Measurements from ENCODE around the gene CEP85L. TPM values are rescaled to one million over a fixed set of nuclear protein-coding genes. Genes with fewer than 3 reads are reported as not detected.

CEP85L gene
- total RNA-seq = 3.0 TPM

DNA sequence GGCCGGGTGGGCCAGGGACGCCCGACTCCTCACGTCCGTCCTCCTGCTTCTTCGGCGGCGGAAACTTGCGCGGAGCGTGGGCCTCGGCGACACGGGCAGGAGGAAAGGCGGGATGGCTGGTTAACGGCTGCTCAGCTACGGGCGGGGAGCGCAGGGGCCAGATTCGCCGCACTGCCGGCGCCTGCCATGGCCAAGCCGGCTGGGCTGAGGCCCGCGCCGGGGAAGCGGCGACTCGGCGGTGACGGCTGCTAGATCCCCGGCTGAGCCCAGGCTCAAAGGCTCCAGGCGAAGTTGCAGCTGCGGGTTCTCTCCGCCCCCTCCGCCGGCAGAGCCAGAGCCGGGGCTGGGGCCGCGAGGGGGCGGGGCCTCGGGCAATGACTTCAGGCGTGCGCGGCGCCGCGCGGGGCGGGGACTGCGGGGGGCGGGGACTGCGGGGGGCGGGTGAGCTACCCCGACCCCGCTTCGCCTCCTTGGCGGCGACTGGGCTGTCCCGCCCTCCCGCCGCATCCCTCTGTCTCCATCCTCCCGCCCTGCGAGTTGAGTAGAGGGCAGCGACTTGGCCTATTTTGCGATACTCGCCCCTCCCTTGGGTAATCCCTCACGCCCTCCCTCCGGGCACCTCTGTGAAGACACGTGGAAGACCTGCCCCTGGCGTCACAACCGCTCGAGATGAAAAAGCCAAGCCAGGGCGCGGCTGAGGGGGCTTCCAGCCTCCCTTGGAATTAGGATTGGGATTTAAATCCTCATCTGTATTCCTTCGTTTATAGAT, at the start of gene CEP85L:
CEP85L (minus strand) TSS at position 310 of the 769 bp plus-strand sequence. CDS start 322 bp downstream, outside the sequence.
- ATAC-seq = peak; percentile 96
- peak; percentile 92 for DNase-seq (ENCODE audit: low spot score)

DNA sequence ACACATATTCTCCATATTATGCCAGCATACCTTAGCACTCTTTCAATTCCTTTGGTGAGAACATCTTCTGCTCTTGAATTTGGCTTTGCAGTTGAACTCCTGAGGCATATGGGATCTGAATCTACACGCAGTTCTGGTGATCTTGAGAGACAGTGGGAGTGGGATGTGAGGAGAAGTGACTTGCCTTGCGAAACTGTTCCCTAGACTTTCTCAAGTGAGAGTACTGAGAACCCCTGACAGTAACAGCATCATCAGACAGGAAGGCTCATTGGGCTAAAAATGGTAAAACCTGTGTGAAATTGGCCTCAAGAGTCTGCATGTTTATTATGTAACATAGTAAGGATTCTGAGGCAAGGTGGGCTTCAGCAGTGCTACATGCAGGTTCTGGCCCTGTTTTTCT, 49.1 kb upstream of the CEP85L start:
- ATAC-seq = no peak
- DNase-seq (ENCODE audit: low spot score) = no peak

DNA sequence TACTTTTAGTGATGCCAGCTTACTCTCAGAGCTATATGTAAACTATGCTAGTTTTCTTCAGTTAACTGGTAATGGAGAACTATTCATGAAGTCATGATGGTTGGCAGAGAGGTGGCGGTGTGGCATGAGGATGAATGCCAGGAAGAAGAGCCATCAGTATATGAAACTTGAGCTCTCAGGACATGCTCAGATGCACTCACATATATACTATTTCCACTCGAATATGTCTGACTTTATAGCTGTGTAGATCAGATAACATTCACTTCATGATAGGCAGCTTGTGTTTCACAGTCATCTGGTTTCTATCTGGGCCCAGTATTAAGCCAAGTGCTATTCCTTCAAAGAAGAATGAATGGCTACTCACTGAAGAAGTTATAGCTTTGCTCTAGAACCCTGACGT, 46.2 kb upstream of the CEP85L start:
- no peak for DNase-seq (ENCODE audit: low spot score)
- ATAC-seq = no peak

DNA sequence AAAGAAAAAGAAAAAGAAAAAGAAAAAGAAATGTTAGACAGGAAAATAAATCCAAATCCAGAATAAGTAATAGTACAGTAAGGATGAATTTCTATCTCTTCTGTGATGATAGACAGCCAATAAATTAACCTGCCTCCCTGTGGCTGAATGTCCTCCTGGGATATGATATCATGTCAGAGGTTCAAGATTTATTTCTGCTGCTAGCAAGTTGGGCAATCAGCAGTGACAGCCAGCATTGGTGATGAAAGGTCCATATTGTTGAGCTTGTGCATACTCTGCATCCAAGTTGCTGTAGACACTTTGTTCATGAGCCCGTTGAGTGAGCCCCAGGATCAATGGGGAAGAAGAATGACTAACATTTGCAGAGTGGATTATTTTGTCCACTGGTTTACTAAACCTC, 44.9 kb upstream of the CEP85L start:
- ATAC-seq (no peak), DNase-seq (ENCODE audit: low spot score) (no peak)

DNA sequence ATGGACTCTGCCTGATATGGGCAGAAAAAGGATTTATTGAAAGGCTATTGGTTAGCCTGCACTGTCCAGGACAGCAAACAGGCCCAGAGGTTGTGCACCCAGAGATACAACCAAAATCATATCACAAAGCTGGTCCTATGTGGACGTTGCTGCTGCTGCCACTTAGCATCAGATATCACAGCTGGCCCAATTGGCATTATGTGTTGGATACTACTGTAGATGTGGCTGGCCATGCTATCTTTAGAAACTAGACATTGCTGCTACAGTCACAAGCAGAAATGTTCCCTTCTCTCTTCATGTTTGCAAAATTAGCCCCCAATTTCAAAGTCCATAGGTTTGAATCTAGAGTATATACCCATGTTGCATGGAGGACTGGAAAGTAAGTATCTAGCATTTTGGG, 42.2 kb upstream of the CEP85L start:
- ATAC-seq = no peak

DNA sequence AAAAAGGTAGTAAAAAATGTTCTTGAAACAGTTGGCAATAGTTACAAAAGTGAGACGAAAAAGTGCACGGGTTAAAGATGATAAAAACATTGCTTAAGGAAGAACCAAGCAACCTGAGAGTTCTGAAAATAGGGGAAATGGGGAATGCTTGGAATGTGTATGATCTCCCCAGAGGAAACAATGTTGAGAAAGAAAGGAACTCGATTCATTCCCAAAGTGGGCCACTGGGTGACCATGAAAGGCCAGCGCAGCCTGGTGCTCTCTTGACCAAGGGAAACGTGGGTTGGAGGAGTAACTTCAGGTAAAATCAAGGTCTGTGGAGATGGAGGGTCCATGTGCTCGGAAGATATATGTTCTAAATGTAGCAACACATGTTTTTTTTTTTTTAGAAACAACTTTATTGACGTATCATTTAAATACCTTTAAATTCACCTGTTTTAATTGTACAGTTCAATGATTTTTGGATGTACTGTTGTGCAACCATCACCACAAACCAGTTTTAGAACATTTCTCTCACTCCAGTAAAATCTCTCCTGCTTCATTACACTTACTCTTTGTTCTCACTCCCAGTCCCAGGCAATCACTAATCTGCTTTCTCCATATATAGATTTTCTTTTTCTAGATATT, 34.5 kb upstream of the CEP85L start:
- ATAC-seq = no peak

More for the DNA sequence above, 42.2 kb upstream of the CEP85L start:
- DNase-seq (ENCODE audit: low spot score) = no peak

DNA sequence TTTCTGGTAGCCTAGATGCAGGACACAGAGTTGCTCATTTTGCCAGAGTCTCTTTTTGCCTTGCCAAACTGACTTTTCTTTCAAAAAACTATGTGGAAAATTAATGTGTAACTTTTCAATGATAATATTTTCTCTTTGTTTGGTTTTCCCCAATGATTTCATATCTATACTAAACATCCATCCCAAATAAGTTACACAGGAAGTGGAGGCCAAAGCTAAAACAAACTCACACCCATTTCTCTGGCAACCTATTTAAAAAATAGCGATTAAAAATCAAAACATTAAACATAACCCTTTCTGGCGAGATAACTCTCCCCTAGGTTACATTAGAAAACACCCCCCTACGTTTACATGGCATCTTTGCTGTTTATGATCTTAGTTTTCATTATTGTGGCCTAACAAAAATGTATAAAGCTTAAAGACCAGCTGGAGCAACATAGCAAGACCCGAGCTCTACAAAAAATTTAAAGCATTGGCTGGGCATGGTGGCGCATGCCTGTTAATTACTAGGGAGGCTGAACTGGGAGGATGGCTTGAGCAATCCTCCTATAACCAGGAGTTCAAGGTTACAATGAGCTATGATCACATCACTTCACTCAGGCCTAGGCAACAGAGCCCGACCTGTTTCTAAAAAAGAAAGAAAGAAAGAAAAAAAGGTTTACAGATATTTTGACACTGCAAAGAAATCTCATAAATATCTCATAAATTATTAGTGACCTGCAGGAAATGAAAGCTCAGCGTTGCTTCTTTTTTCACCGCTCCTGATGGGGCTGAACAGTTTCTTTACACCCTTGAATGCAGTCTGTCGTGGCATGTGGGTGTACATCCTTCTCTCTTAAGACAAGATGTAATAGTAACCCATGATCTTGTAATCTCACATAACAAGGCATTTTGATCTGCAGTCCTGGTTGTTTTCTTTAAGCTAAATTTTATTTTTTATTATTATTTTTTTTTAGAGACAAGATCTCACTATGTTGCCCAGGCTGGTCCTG, 32.8 kb upstream of the CEP85L start:
- DNase-seq (ENCODE audit: low spot score) = no peak
- ATAC-seq = no peak

More for the DNA sequence above, 34.5 kb upstream of the CEP85L start:
- no peak for DNase-seq (ENCODE audit: low spot score)

DNA sequence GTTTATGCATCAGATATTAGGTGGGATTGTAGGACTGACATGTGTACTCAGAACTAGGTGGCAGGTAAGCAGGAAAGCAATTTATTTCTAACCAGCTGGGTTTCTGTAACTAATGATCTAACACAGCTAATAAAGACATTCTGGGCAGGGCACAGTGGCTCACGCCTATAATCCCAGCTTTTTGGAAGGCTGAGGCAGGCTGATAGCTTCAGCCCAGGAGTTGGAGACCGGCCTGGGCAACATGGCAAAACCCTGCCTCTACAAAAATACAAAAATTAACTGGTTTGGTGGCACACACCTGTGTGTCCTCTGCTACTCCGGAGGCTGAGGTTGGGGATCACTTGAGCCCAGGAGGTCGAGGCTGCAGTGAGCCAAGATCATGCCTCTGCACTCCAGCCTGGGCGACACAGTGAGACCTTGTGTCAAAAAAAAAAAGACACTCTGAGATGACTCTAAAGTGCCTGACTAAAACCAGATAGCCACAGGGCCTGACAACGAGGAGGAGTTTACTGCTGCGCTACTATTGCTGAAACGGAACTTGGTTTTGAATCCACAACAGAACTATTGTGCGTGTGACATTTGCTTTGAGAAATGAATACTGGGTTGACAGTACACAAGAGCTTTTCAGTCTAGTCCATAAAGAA, 29.2 kb upstream of the CEP85L start:
- ATAC-seq = no peak

DNA sequence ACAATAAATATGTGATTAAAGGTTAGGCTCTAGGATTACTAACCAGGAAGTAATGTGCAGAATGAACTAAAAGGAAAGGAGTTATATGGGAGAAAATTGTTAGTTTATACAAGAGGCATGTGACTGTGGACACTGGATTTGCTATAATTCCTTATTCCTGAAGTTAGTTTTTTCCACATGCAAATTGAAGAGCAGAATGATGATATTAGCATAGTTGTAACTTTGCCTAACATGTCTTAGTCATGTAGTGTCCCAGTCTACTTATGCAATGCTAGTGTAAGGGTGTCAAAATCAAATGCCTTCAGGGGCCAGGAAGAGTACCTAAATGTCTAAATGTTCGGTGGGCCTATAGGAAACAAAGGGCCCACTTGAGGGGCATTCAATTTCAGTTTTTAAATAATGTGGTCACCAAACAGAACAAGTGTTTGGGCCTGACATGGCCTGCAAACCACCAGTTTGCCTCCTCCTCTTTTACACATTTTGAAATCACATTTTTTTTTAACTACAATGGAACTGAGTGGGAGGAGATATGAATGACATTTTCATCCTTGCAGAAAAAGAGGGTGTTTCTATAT, 28.0 kb upstream of the CEP85L start:
- ATAC-seq (no peak), DNase-seq (ENCODE audit: low spot score) (no peak)

More for the DNA sequence above, 29.2 kb upstream of the CEP85L start:
- DNase-seq (ENCODE audit: low spot score) = no peak

DNA sequence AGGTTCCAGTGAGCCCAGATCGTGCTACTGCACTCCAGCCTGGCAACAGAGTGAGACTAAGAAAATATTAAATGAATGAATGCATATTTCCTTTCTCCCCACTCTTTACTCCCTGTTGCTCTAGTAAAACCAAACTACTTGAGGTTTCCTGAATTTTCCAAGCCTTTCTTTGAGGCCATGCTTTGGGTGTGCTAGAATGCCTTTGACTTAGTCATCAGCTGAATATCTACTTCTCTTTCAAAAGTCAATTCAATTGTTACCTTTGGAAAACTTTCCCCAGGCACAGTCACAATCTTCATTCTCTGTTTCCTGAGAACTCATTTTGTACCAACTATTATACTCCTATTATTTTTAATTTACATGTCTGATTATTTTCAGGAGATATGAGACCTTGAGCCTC, 27.5 kb upstream of the CEP85L start:
- no peak for DNase-seq (ENCODE audit: low spot score)
- no peak for ATAC-seq

DNA sequence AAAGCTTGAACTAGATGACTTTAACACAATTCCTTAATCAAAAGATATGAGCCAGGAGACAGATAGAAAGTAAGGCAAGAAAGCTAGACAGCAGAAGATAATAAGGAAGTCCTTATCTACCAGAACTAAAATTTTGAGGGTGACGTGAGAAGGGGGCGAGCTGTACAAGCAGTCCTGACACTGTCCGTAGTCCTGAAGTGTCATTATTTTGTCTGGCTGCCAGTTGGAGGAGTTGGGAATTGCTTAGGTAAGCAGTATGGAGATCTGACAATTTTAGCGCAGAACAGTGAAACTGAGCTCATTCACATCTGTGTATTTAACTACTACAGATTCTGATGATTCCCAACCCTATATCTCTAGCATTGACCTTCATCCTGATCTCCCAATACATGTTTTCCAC, 25.8 kb upstream of the CEP85L start:
- ATAC-seq (peak; percentile 29), DNase-seq (ENCODE audit: low spot score) (no peak)

DNA sequence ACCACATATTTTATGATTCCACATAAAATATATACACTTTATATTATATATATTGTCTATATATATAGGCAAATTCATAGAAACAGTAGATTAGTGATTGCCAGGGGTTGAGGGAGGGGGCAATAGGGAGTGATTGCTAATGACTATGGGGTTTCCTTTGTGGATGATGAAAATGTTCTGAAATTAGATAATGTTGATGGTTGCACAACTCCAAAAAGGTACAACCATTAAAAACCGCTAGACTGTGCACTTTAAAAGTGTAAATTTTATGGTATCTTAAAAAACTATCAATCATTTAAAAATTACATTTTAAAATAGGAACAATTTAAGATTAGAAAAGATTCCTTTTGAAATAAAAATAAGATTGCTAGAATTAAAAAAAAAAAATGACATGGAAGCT, 23.8 kb upstream of the CEP85L start:
- no peak for ATAC-seq
- no peak for DNase-seq (ENCODE audit: low spot score)

DNA sequence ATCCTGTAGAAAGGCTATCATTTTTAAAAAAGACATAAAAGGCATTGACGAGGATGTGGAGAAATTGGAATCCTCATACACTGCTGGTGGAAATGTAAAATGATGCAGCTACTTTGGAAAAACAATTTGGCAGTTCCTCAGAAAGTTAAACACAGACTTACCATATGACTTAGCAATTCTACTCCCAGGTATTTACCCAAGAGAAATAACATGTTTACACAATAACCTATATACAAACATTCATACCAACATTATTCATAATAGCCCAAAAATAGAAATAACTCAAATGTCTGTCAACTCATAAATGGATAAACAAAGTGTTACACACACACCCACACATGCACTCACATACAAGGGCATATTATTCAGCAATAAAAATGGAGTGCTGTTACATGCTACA, 23.4 kb upstream of the CEP85L start:
- no peak for DNase-seq (ENCODE audit: low spot score)
- no peak for ATAC-seq

DNA sequence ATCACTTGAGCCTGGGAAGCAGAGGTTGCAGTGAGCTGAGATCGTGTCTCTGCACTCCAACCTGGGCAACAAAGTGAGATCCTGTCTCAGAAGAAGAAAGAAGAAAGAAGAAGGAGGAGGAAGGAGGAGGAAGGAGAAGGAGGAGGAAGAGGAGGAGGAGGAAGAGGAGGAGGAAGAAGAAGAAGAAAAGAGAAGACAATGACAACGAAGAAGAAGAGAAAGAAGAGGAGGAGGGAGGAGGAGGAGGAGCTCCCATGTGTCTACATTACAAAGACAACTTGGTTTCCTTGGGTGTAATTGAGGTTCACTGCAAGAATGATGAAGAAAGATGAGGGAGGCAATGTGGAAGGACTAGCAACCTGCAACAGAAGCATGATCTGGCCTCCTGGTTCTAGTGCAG, 21.3 kb upstream of the CEP85L start:
- DNase-seq (ENCODE audit: low spot score) (no peak), ATAC-seq (no peak)

DNA sequence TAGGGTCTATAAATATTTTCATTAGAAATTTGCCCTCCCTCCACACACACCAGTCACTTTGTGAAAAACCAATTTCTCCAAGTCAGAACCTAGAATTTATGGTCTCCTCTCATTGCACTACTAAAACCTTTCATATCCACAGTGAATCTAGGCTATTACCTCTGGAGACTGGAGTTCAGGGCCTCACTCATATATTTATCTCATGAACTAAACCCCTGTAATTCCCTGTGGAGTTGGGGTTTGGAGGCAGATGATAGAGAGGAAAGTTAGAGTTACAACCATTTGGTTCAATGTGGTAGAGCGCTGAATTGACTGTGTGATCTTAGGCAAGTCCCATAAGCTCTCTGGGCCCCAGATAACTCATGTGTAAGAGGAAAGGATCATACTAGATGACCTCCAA, 18.2 kb upstream of the CEP85L start:
- DNase-seq (ENCODE audit: low spot score) (no peak), ATAC-seq (no peak)

DNA sequence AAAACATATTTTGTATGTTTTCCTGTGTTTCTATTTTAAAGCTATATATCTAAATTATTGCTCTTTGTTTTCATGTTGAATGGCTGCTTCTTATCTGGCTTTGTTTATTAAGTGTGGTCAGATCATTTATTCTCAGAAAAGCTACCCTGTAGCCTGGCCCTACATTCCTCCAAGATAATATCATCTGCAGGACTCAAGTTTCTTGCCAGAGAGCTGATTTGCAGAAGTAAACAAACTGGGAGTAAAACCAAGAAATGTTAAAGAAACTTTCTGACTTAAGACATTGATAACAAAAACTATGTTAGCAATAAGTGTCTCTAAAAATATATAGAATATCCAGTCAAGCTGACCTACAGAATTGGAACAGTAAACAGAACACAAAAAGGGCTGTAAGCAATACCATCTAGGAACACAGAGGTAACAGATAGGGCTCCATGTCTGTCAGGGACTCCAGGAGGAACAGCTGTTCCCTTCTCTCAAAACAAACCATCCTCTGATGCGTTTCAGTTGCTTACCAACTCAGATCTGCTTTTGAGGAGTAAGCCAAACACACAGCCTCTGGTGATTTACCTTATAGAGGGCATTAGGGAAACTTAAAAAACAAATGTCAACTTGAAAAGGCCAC, 17.5 kb upstream of the CEP85L start:
- no peak for ATAC-seq
- no peak for DNase-seq (ENCODE audit: low spot score)

DNA sequence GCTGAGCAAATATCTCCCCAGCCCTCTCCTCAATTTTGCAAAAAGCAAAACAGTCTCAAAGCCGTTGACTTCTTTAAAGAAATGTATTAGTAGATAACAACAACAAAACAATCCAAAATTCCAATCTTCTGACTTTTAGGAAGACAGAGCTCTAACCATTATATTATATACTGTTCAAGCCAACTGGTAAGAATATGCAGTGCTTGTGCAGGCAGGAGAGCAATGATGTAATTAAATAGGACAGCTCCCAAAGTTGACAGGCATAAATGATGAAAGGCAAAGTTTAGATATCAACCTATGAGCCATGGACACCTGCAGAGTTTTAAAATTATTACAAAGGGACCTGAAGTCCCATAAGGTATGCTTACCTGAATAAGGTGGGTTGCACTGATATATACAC, 16.6 kb upstream of the CEP85L start:
- DNase-seq (ENCODE audit: low spot score) (no peak), ATAC-seq (no peak)

DNA sequence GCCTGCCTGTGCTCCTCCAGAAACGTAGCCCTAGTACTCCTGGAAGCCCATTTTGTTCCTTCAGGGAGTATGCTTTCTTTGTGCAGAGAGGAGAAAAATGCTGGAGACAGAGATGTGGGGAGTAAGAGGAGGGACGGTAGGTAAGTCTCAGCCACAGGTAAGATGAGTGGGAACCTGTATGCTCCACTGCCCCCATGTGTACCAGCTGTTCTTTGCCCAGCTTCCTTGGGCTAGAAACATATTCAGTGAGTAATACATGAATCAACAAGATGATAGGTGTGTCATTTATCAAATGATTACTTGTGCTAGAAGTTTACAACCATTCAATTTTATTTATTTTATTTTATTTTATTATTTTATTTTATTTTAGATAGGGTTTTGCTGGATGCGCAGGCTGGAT, 13.6 kb upstream of the CEP85L start:
- DNase-seq (ENCODE audit: low spot score) = no peak
- no peak for ATAC-seq

DNA sequence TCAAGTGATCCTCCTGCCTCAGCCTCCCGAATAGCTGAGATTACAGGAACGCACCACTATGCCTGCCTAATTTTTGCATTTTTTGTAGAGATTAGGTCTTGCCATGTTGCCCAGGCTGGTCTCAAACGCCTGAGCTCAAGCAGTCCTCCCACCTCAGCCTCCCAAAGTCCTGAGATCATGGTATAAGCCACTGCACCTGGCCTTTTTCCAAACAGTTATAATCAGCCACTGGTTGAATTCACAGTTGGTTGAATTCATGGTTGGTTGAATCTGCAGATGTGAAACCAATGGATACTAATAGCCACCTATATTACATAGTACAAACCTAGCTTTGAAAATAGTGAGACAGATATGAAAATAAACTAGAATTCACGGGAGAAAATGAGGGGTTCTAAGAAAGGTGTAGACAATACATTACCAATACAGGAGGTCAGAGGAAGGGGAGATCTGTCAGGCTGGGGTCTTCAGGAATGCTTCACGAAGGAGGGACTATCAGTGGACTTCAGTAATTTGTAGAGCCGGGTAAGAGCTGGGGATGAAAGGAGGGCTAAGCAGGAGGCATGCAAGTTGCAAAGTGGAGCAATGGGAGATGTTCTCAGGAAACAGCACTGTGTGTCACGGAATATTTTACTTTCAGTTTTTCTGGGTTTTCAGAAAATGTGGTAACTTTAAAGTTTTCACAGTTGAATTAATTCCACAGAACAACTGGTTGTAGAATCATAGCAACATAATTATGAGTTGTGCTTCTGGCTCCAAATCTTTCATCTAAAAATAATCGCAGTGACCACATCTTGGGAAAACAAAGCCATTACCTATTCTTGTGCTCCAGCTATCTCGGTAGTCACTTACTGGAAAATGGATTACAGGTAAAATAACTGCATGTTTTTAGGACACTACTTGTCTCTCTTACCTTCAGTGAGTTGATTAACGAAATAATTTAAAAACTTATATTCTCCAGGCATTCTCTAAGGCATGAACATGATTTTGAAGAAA, 12.9 kb upstream of the CEP85L start:
- ATAC-seq = no peak
- DNase-seq (ENCODE audit: low spot score) = no peak
